Parathyroid adenoma (tissue), 2 donors: ENCODE measurements around the gene CDK18.

Source experiments
- H2AFZ ChIP-seq: fragments of 300-600 bp; sonication (generic); one replicate; pipeline ENCODE4 v1.7.0; 2017; ENCODE audit warnings: antibody characterized with exemption, mild to moderate bottlenecking
- H3K27ac ChIP-seq: fragments of 300-600 bp; sonication (generic); one replicate; pipeline ENCODE4 v1.7.0; 2017
- H3K27me3 ChIP-seq: fragments of 300-600 bp; sonication (generic); one replicate; pipeline ENCODE4 v1.7.0; 2017; ENCODE audit warnings: low read length; ENCODE audit not compliant: control insufficient read depth, insufficient read depth
- H3K36me3 ChIP-seq: fragments of 300-600 bp; sonication (generic); one replicate; pipeline ENCODE4 v1.7.0; 2017; ENCODE audit warnings: low read length; ENCODE audit not compliant: control insufficient read depth, insufficient read depth
- H3K4me1 ChIP-seq: fragments of 300-600 bp; sonication (generic); one replicate; pipeline ENCODE4 v1.7.0; 2017; ENCODE audit warnings: control low read depth
- H3K4me2 ChIP-seq: fragments of 300-600 bp; sonication (generic); one replicate; pipeline ENCODE4 v1.7.0; 2017; ENCODE audit warnings: low read length
- H3K4me3 ChIP-seq: fragments of 300-600 bp; sonication (generic); one replicate; pipeline ENCODE4 v1.7.0; 2017; ENCODE audit warnings: low read depth, low read length
- H3K79me2 ChIP-seq: fragments of 300-600 bp; sonication (generic); one replicate; pipeline ENCODE4 v1.7.0; 2017; ENCODE audit warnings: control low read depth
- H3K9ac ChIP-seq: fragments of 300-600 bp; sonication (generic); one replicate; pipeline ENCODE4 v1.7.0; 2017; ENCODE audit warnings: mild to moderate bottlenecking
- H3K9me3 ChIP-seq: fragments of 300-600 bp; sonication (generic); one replicate; pipeline ENCODE4 v1.7.0; 2017; ENCODE audit warnings: low read length; ENCODE audit not compliant: control insufficient read depth
- CTCF ChIP-seq: fragments of 300-600 bp; sonication (generic); IDR thresholded peaks from one replicate; pipeline ENCODE4 v1.7.0; 2017; ENCODE audit warnings: antibody characterized with exemption, mild to moderate bottlenecking
- donor health status: primary hyperparathyroidism.

Gene CDK18

GRCh38 chr1:205576805-205577761 is 72.6 kb downstream of the CDK18 start:
- H3K36me3 ChIP-seq, result no peaks in the 10 kb centered on the region
- H3K79me2 ChIP-seq, result no peaks in the 10 kb centered on the region
- TF ChIP-seq CTCF, result no peak
- no peak overlapping the region for H3K9ac ChIP-seq
- H3K4me3 ChIP-seq, result no peak overlapping the region
- H3K27ac ChIP-seq, result no peak overlapping the region
- H3K4me2 ChIP-seq, result no peak overlapping the region
- H3K27me3 ChIP-seq, result no peaks in the 10 kb centered on the region
- no peak overlapping the region for H2AFZ ChIP-seq
- peaks cover 5% of the 10 kb centered on the region for H3K4me1 ChIP-seq
- no peaks in the 10 kb centered on the region for H3K9me3 ChIP-seq

- H3K4me2 ChIP-seq, result no peak overlapping the region
- no peak overlapping the region for H3K4me3 ChIP-seq
- H3K9ac ChIP-seq, result no peak overlapping the region
- no peak for TF ChIP-seq CTCF
- no peaks in the 10 kb centered on the region for H3K9me3 ChIP-seq
- H3K4me1 ChIP-seq, result peaks cover 5% of the 10 kb centered on the region
- no peaks in the 10 kb centered on the region for H3K79me2 ChIP-seq
- H3K36me3 ChIP-seq, result no peaks in the 10 kb centered on the region
- no peaks in the 10 kb centered on the region for H3K27me3 ChIP-seq
- H2AFZ ChIP-seq, result no peak overlapping the region
- no peak overlapping the region for H3K27ac ChIP-seq
Observed at GRCh38 chr1:205577874-205578658, 73.6 kb downstream of the CDK18 start.

GRCh38 chr1:205578780-205579571 is 74.5 kb downstream of the CDK18 start:
- Histone ChIP-seq H3K27me3 (no peaks in the 10 kb centered on the region), H2AFZ (no peak overlapping the region), H3K9me3 (no peaks in the 10 kb centered on the region), H3K4me3 (no peak overlapping the region), H3K4me1 (peaks cover 5% of the 10 kb centered on the region), H3K9ac (no peak overlapping the region), H3K36me3 (no peaks in the 10 kb centered on the region), H3K27ac (no peak overlapping the region), H3K4me2 (no peak overlapping the region), H3K79me2 (no peaks in the 10 kb centered on the region)
- TF ChIP-seq CTCF, result no peak

- Histone ChIP-seq H3K4me2 (no peak overlapping the region), H2AFZ (no peak overlapping the region), H3K4me3 (no peak overlapping the region), H3K4me1 (peaks cover 5% of the 10 kb centered on the region), H3K9ac (no peak overlapping the region), H3K9me3 (no peaks in the 10 kb centered on the region), H3K27ac (no peak overlapping the region), H3K79me2 (no peaks in the 10 kb centered on the region), H3K36me3 (no peaks in the 10 kb centered on the region), H3K27me3 (no peaks in the 10 kb centered on the region)
- no peak for TF ChIP-seq CTCF
Observed at GRCh38 chr1:205579711-205580110, 75.2 kb downstream of the CDK18 start.
